ENCODE measurements around the gene LRRC73. TPM values are rescaled to one million over a fixed set of nuclear protein-coding genes. Genes with fewer than 3 reads are reported as not detected.
"Not testable (repeated sequence)": the region's sequence is repeated elsewhere in the genome, so short reads cannot be mapped to it uniquely, and the experiment has no call there.

Gene LRRC73
- total RNA-seq, 1 donor from 2014 or later, result not detected

GRCh38 chr6:43511824-43512415 lies 1.8 kb upstream of the LRRC73 start:
- DNase-seq (ENCODE audit: low spot score), result no peak

- no peak for DNase-seq (ENCODE audit: low spot score)
Observed at GRCh38 chr6:43510827-43511163, 649 bp upstream of the LRRC73 start.

GRCh38 chr6:43509142-43509983 lies 783 bp downstream of the LRRC73 start:
- DNase-seq (ENCODE audit: low spot score), result no peak

DNA sequence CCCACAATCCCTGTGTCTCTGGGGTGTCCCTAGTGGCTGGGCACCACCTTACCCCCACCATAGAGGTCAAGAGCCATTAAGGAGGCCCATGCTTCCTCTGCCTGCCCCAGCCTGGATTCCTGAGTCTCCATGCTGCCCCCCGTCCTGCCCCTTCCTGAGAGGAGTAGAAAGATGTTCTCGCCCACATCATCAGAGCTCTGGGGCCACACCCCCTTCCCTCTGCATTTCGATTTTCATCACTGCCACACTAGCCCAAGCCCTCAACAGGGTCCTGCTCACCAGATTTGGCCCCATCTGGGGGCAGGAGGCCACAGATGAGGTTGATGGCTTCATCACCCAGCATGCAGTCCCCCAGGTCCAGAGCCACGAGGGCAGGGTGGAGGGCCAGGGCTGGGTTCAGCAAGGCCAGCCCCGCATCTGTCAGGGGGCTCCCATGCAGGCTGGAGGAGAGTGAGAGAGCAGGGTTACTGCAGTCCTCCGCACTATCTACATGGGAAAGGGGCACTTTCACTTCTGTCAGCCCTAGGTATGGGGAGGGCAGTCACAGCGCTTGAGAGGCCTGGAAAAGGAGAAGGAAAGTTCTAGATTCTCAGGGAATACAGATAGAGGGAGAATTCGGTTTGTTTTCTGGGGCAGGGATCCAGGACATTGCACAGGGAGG lies 1.5 kb downstream of the LRRC73 start:
- no peak for DNase-seq (ENCODE audit: low spot score)

DNA sequence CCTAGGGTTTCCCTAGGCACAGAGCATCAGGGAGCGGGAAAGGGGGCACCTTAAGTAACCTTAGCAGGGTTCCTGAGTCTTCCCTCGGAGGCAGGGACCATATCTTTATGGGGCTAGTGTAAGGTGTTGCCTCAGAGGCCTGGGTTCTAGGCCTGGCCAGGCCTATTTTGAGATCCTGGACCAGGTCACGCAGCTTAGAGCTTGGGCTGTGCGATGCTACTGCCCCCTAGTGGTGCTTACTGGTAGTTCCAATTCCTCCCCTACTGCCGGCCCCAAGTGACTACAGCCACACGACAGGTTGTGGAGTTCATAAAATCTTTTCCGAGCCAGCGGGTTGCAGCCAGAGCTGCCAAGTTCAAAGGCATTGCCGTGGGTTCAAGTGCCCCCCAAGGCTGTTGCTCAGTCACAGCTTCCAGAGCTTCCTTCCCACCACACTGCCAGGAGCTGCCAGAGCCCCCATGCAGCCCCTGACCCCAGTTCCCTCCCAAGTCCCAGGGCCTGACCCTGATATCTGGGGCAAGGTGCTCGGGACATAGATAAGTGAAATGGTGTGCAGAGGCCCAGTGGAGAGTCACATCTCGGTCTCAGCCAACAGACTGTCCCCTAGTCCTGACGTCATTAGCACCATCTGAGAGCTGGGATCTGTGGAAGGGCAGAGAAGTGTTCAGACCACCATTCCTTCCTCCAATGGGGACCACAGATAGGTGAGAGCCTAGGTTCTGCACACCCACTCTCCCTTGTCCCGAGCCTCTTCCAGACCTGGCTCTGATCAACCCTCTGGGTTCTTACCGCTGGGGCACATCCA lies 3.3 kb downstream of the LRRC73 start:
- DNase-seq (ENCODE audit: low spot score), result peak; percentile 88

GRCh38 chr6:43506171-43506570 lies 4.0 kb downstream of the LRRC73 start:
- DNase-seq (ENCODE audit: low spot score), result no peak

GRCh38 chr6:43505718-43506117 lies 4.4 kb downstream of the LRRC73 start:
- DNase-seq (ENCODE audit: low spot score), result no peak

- no peak for DNase-seq (ENCODE audit: low spot score)
Observed at GRCh38 chr6:43504756-43505593, 5.2 kb downstream of the LRRC73 start.

GRCh38 chr6:43503443-43503842 lies 6.7 kb downstream of the LRRC73 start:
- DNase-seq (ENCODE audit: low spot score), result no peak

GRCh38 chr6:43502666-43503065 lies 7.5 kb downstream of the LRRC73 start:
- no peak for DNase-seq (ENCODE audit: low spot score)

DNA sequence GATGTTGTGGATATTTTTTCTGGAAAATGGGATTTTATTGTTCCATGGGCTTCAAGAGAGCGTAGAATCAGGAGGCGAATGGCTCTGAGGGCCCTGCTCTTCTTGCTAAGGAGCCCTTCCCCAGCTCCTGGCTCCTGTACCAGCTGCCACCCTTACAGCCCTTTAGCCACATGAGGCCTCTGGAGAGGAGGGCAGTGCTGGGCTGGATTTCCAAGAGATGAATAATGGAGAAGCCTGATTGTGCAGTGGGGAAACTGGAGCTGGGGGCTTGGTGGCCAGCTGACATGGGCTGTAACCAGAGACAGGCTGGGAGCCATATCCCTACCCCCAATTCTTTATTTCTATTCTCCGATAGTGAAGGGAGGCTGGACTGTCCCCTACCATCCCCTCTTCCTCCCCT lies 9.2 kb downstream of the LRRC73 start:
- DNase-seq (ENCODE audit: low spot score), result no peak

DNA sequence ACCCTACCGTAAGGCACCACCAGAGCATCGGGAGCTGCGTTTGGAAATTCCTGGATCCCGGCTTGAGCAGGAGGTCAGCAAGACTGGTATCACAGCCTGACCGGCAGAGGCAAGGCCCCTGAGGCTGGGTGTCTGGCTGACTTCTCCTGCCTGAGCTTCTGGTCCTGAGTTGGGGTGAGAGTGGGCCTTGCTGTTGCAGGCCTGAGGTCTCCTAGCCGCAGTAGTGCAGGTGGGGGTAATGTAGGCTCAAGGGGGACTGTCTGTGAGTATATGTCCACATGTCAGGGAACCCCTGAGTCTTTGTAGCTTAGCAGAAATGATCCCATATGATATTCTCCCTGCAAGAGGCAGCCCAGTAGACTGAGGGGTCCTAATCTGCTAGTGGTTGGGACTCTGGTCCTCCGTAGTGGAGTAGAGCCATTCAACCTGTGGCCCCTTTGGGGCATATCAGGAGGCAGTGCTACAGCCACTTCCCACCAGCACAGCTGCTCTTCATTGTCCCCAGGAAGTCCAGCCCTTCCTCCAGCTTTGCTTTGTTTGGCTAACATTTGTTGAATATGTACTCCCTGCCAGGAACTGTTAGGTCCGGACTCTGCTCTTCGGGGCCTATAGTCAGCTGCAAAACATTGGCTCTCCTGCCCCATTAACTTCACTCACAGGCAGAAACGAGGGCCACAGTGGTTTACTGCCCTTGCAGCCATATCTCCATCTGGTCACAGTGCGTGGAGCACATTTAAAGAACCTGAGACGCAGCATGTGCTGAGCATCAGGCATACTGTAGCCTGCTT lies 10.9 kb downstream of the LRRC73 start:
- DNase-seq (ENCODE audit: low spot score), result no peak

DNA sequence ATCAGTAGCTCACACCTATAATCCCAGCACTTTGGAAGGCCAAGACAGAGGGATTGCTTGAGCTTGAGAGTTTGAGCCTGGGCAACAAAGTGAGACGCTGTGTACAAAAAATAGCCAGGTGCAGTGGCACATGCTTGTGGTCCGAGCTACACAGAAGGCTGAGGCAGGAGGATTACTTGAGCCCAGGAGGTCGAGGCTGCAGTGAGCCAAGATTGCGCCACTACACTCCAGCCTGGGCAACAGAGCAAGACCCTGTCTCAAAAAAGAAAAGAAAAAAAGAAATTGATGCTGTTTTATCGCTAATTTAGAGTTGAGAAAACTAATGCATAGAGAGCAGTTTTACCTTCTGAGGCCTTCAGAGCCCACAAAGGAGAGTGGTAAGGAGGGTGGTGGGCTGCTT lies 11.9 kb downstream of the LRRC73 start:
- DNase-seq (ENCODE audit: low spot score), result not testable (repeated sequence)

GRCh38 chr6:43497689-43498088 lies 12.5 kb downstream of the LRRC73 start:
- no peak for DNase-seq (ENCODE audit: low spot score)

DNA sequence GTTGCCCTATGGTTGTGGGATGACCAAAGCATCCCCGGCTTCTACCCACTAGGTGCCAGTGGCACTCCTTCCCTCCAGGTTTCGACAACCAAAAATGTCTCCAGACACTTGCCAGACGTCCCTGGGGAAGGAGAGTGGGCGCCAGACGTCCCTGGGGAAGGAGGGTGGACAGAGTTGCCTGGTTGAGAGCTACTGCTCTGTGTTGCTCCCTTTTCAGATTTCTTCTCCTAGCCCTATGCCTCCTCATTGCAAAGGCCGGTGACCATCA lies 13.1 kb downstream of the LRRC73 start:
- DNase-seq (ENCODE audit: low spot score), result no peak

GRCh38 chr6:43496370-43497128 lies 13.6 kb downstream of the LRRC73 start:
- DNase-seq (ENCODE audit: low spot score), result peak; percentile 79

GRCh38 chr6:43495409-43495941 lies 14.7 kb downstream of the LRRC73 start:
- DNase-seq (ENCODE audit: low spot score), result no peak

DNA sequence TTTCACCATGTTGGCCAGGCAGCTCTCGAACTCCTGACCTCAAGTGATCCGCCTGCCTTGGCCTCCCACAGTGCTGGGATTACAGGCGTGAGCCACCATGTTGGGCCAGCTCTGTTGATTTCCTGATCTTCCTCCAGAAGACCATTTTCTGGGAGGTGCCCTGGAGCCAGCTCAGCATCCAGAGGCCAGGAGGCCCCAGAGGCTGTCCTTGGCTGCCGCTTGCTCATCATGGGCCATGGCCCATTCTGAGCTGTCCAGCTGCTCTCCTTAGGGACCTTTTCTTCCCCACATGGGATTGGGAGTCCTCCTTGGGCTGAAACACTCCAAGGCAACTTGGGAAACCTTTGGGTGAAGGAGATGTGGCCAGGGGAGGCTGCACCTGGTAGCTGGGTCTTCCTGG lies 15.4 kb downstream of the LRRC73 start:
- DNase-seq (ENCODE audit: low spot score), result no peak

DNA sequence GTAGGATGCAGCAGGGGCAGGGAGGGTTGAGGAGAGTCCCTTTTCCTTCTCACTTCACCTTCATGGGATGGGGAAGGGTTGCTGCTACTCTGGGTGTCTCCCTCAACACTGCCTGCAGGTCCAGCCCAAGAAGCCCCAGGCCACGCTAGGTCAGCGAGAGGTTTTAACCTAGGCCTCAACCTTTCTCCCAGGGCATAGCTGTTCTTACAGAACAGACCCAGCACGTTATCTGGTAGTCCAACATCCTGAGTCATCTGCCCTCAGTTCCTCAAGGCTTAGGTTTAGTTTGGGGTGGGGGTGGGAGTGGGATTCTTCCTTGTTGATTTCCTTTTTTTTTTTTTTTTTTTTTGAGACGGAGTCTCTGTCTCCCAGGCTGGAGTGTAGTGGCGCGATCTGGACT lies 15.8 kb downstream of the LRRC73 start:
- no peak for DNase-seq (ENCODE audit: low spot score)

- no peak for DNase-seq (ENCODE audit: low spot score)
Observed at GRCh38 chr6:43493833-43494232, 16.3 kb downstream of the LRRC73 start.

Measured in umbilical cord (tissue), 2 donors.